ENCODE measurements around the gene CATSPERZ.

CATSPERZ gene

DNA sequence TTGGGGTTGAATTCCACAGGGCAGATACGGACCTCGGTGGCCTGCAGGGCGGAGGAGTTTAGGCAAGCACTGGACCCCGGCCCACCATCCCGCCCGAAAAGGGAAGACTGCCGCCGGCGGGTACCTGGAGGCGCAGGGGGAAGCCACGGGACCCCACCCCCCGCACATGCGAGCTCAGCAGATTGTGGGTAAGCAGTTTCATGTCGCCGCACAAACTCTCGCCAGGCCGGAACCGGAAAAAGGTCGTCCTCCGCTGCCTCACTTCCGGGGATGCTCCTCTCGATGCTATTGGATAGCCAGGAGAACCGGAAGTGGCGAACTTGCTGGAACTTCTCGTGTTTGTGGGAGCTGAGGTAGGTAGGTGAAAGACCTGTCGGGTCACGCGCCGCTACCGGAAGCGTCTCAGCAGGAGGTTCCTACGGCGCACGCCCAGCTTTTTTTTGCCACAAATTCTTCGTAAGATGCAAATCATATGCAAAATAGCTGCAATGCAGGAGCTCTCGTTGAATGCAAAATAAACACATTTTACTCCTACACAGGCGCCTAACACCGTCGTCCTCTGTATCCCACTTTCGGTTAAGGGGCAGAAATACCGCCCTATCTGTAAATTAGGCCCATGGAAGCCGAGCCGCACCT lies 17.3 kb downstream of the CATSPERZ start, which contains the start of gene TRMT112:
Gene TRMT112, minus strand, starts transcription at position 235 of the 636 bp plus-strand sequence. Its CDS starts 33 bp downstream, at position 202.
- peak; percentile 93 for DNase-seq (ENCODE audit: extremely low spot score)
- POLR2A ChIA-PET, result interaction anchor here (0.5 to 2.2 kb wide), 16 partner anchors 8 to 140 kb away, joined by 3 to 18 read pairs (median 6); partner anchors contain the start of genes ESRRA, FKBP2, STIP1 and VEGFB
- CTCF ChIA-PET, result interaction anchor here (0.7 to 4.5 kb wide), 18 partner anchors 10 to 165 kb away, joined by 3 to 71 read pairs (median 6); partner anchors contain the start of genes CCDC88B, ESRRA and RPS6KA4
- TF ChIP-seq, protein P1, sequence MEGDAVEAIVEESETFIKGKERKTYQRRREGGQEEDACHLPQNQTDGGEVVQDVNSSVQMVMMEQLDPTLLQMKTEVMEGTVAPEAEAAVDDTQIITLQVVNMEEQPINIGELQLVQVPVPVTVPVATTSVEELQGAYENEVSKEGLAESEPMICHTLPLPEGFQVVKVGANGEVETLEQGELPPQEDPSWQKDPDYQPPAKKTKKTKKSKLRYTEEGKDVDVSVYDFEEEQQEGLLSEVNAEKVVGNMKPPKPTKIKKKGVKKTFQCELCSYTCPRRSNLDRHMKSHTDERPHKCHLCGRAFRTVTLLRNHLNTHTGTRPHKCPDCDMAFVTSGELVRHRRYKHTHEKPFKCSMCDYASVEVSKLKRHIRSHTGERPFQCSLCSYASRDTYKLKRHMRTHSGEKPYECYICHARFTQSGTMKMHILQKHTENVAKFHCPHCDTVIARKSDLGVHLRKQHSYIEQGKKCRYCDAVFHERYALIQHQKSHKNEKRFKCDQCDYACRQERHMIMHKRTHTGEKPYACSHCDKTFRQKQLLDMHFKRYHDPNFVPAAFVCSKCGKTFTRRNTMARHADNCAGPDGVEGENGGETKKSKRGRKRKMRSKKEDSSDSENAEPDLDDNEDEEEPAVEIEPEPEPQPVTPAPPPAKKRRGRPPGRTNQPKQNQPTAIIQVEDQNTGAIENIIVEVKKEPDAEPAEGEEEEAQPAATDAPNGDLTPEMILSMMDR (IDR thresholded peaks at IDR 0.05; ENCODE audit: control extremely low read depth, extremely low read depth, low read depth, missing control alignments), result no peak

DNA sequence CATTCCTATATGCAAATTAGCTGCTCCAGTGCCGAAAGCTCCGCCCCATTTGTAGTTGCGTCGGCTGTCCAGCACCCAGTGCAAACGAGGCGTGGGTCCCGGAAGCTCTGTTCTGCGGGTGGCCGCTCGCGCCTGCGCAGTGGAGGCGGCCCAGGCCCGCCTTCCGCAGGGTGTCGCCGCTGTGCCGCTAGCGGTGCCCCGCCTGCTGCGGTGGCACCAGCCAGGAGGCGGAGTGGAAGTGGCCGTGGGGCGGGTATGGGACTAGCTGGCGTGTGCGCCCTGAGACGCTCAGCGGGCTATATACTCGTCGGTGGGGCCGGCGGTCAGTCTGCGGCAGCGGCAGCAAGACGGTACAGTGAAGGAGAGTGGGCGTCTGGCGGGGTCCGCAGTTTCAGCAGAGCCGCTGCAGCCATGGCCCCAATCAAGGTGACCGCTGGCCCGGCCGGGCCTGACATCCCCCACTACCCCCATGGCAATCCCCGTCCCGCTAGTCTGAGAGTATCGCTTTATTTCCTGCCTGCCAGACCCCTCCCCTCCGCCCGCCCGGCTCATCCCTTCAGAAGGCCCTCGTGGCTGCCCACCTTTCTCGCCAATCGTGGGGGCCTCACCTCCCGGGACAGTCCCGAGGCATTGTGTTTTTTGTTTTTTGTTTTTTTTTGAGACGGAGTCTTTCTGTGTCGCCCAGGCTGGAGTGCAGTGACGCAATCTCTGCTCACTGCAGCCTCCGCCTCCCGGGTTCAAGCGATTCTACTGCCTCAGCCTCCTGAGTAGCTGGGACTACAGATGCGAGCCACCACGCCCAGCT lies 18.0 kb downstream of the CATSPERZ start, which contains the start of gene PRDX5:
Gene PRDX5, plus strand, starts transcription at position 161 of the 805 bp plus-strand sequence. Its CDS starts 95 bp downstream, at position 256.
- peak; percentile 97 for DNase-seq (ENCODE audit: extremely low spot score)
- TF ChIP-seq, protein P1 (IDR thresholded peaks at IDR 0.05; ENCODE audit: control extremely low read depth, extremely low read depth, low read depth, missing control alignments), result peak; percentile 63
- ChIA-PET POLR2A (interaction anchor here (0.5 to 2.2 kb wide), 15 partner anchors 9 to 141 kb away, joined by 3 to 18 read pairs (median 6); partner anchors contain the start of genes ESRRA, FKBP2, STIP1 and VEGFB), CTCF (interaction anchor here (0.7 to 4.5 kb wide), 18 partner anchors 9 to 165 kb away, joined by 3 to 71 read pairs (median 6); partner anchors contain the start of genes CCDC88B, ESRRA and RPS6KA4)

DNA sequence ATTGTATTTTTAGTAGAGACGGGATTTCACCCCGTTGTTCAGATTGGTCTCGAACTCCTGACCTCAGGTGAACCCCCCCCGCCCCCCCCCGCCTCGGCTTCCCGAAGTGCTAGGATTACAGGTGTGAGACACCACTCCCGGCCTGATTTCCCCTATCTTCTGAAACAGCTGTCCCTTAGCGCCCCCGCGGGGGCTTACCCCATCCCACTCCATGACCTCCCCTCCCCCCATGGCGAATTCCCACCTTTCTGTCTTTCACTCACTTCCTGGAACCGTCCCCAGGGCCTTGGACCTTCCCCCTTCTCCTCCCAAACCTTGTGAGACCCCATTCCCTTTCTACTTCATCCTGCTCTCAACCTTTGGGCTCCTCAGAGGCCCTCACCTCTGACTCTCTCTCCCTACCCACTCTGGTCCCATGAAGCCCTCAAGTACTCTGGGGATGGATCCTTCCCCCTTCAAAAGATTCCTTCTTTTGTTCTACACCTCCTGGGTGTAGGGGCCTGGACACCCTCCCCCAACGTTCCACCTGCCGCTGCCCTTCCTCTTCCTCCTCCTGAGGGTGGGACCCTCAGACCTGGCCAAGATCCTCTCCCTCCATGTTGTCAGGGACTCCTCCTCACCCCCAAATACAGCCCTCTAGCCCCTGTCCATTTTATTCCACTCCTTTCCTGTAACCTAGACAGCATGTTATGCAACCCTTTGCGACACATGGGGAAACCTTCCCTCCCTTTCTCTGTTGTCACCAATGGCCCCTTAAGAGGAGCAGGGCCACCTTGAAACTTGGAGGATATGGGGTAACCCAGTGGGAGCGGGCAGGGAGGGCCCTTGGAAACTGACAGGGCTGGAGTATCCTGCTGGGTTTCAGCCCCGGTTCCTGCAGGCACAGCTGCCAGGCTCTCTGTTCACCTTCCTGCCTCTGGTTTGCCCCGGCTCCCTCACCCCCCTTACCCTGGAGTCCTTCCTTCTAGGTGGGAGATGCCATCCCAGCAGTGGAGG lies 18.9 kb downstream of the CATSPERZ start:
- POLR2A ChIA-PET, result interaction anchor here (1.6 to 2.2 kb wide), 3 partner anchors 13 to 16 kb away, joined by 10 to 18 read pairs (median 18); partner anchors contain the start of gene ESRRA
- CTCF ChIA-PET, result interaction anchor here (1.7 to 4.5 kb wide), 6 partner anchors 13 to 41 kb away, joined by 9 to 71 read pairs (median 24); partner anchors contain the start of genes ESRRA and RPS6KA4
- DNase-seq (ENCODE audit: extremely low spot score), result no peak
- TF ChIP-seq, protein P1 (IDR thresholded peaks at IDR 0.05; ENCODE audit: control extremely low read depth, extremely low read depth, low read depth, missing control alignments), result no peak

DNA sequence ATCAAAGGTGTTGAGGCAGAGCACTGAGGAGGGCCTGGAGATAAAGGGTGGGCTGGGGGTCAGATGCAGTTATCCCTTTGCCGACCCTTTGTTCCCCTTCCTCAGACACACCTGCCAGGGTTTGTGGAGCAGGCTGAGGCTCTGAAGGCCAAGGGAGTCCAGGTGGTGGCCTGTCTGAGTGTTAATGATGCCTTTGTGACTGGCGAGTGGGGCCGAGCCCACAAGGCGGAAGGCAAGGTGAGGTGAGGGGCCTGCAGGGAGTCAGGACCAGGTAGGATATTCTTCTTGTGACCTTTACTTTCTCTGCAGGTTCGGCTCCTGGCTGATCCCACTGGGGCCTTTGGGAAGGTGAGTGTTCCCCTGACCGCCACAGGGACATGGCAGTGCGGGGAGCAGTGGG lies 20.4 kb downstream of the CATSPERZ start:
- DNase-seq (ENCODE audit: extremely low spot score), result no peak
- ChIA-PET POLR2A (no interaction called here), CTCF (no interaction called here)
- TF ChIP-seq, protein P1 (IDR thresholded peaks at IDR 0.05; ENCODE audit: control extremely low read depth, extremely low read depth, low read depth, missing control alignments), result no peak

DNA sequence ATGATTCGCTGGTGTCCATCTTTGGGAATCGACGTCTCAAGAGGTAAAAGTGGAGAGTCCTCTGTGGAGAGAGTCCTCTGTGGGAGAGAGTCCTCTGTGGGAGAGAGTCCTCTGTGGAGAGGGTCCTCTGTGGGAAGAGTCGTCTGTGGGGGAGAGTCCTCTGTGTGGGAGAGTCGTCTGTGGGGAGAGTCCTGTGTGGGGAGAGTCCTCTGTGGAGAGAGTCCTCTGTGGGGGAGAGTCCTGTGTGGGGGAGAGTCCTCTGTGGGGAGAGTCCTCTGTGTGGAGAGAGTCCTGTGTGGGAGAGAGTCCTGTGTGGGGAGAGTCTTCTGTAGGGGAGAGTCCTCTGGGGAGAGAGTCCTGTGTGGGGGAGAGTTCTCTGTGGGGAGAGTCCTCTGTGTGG lies 20.9 kb downstream of the CATSPERZ start:
- no peak for DNase-seq (ENCODE audit: extremely low spot score)
- CTCF ChIA-PET, result interaction anchor here (1.8 kb wide), 1 partner anchor 35 kb away, joined by 4 read pairs; no protein-coding TSS in a partner anchor

More for the DNA sequence above, 20.9 kb downstream of the CATSPERZ start:
- TF ChIP-seq, protein P1 (IDR thresholded peaks at IDR 0.05; ENCODE audit: control extremely low read depth, extremely low read depth, low read depth, missing control alignments), result no peak
- POLR2A ChIA-PET, result no interaction called here
